HG03520 (cell line): ENCODE results near the gene PPP1R7.

Source experiments
- ATAC-seq: cut with Tn5 transposase; IDR thresholded peaks from one replicate; pipeline ENCODE4 v1.9.1; 2021; ENCODE audit warnings: mild to moderate bottlenecking, moderate library complexity; ENCODE audit not compliant: unreplicated experiment

The PPP1R7 gene

DNA sequence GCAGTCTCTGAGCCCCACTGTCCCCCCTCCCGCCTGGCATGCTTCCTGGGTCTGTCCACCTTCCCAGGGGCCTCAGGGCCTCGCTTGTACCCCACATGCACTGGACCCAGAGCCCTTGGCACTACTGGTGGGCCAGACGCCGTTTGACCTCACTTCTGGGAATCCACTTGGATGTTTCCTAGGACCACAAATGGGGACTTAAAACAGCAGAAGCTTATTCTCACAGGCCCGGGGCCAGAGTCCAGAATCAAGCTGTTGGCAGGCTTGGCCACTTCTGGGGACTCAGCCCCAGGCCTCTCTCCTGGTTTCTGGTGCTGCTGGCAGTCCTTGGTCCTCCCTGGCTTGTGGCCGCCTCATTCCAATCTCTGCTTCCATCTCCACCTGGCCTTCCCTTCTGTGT is 57.8 kb downstream of the PPP1R7 start:
- no peak for ATAC-seq

DNA sequence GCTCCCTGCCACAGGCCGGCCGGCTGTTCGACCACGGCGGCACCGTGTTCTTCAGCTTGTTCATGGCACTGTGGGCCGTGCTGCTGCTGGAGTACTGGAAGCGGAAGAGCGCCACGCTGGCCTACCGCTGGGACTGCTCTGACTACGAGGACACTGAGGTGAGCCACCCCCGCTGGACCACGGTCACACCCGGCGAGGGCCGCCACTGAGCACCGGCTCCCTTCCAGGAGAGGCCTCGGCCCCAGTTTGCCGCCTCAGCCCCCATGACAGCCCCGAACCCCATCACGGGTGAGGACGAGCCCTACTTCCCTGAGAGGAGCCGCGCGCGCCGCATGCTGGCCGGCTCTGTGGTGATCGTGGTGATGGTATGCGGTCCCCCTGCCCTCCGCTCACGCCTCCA is 59.0 kb downstream of the PPP1R7 start:
- ATAC-seq: no peak

DNA sequence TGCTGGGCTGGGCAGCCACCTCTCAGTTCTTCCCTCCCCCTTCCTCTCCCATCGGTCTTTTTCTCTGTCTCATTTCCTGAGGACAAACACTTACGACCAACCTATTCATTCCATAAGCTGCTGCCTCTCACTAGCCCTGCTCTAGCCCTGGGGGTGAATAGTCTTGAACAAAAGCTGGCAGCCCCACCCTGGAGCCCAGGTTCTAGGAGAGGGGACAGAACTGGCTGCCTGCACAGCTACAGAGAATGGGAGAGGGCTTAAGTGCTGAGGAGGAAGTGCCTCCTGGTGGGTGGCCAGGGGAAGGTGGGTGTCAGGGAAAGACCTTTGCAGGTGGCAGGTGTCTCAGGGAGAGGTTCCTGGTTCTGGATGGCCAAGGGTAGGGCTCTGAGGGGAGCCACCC is 61.0 kb downstream of the PPP1R7 start:
- ATAC-seq: no peak

DNA sequence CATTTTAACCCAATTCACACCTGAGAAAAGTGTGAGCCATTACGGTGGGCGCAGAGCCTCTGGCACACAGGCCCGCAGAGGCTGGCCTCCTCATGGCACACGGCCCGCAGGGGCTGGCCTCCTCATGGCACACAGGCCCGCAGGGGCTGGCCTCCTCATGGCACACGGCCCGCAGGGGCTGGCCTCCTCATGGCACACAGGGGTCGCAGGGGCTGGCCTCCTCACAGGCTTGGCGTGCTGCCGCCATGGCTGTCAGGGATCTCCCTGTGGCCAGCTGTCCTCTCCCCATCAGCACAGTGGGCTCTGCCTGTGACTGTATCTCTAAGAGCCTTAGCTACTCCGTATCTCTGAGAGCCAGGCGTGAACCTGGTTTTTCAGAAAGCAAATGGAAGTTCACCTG is 62.8 kb downstream of the PPP1R7 start:
- ATAC-seq: no peak

DNA sequence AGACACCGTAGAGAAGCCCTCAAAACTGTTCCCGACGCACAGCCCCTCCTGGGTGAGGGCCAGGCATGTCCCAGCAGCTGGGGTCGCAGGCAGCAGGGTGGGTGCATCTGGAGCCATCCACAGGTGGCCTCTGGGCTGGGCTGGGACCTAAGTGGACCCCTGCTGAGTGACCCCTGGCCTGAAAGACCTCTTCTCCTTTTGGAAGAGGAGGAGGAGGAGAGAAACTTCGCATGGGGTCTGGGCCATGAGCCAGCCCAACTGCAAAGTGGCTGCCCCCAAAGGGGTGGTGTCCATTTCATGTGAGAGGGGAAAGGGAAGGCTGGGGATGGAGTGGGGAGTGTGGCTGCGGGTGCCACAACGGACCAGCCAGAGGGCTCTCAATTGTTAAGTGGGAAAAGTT is 63.3 kb downstream of the PPP1R7 start:
- no peak for ATAC-seq

DNA sequence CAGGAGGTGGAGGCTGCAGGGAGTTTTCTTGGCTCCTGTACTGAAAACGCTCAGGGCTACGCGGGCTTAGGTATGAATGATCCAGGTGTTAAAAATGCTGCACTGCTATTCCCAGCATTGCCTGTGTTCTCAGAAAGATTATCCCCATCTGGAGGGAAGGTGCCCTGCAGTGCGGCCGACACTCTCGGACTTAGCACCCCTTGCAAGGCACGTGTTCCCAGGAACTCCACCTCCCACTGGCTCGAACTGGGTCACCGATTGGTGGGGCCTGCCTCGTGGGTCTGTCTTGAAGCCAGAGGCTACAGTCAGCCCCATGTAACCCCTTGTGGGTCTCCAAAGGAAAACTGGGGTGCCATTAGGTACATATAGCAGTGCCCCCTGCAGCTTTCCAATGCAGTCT is 63.9 kb downstream of the PPP1R7 start:
- ATAC-seq: no peak

DNA sequence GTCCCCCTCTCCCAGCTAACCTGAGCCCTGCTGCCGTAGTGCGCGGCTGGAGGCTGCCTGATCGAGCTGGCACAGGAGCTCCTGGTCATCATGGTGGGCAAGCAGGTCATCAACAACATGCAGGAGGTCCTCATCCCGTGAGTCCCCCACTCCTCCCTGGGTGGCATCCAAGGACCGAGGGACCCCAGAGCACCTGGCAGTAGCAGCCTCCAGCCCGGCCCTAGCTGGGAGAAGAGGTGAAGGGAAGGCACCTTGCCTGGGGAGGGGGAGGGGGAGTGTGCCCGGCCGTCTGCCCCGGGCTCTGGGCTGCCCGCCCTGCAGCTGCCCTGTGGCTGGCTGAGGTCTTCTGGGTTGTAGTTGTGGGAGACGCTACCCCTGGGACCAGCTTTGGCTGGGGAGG is 64.5 kb downstream of the PPP1R7 start:
- no peak for ATAC-seq

DNA sequence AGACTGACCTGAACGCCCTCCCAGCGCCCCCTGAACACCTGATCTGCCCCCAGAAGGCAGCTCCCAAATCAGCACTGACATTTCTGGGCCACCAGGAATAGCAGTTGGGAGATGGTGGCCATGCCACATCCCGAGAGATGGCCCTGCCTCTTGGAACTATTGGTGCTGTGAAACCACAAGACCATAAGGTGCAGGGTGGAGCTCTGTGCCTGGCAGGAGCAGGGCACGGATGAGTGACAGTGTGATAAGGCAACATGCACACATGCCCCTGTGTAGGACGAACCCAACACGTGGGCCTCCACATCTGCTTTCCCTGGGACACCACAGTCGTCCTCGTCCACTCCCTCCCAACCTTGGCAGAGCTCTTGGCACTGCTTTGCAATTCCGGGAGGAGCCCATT is 65.2 kb downstream of the PPP1R7 start:
- no peak for ATAC-seq

DNA sequence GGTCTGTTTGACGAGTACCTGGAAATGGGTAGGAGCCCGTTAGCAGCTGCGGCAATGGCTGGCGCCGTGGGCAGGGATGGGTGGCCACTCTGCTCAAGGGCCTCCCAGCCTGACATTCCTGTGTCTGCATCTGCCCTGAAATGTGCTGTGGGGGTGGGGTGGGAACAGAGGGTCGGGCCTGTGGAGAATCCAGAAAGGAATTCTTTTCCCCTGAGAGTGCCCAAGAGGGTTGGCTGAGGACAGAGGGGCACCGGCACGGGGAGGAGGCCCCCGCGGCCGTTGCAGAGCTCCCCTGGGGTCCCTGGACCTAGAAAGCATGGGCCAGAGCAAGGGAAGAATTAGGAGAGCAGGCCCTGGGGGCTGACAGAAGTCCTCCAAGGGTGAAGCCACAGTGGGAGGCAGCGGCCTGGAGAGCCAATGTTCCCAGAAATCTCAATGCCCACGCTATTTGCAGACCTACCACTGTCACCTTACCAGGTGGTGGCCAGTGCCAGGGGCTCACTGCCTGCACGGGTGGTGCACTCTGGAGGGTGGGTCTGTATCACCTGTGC is 66.0 kb downstream of the PPP1R7 start:
- no peak for ATAC-seq

DNA sequence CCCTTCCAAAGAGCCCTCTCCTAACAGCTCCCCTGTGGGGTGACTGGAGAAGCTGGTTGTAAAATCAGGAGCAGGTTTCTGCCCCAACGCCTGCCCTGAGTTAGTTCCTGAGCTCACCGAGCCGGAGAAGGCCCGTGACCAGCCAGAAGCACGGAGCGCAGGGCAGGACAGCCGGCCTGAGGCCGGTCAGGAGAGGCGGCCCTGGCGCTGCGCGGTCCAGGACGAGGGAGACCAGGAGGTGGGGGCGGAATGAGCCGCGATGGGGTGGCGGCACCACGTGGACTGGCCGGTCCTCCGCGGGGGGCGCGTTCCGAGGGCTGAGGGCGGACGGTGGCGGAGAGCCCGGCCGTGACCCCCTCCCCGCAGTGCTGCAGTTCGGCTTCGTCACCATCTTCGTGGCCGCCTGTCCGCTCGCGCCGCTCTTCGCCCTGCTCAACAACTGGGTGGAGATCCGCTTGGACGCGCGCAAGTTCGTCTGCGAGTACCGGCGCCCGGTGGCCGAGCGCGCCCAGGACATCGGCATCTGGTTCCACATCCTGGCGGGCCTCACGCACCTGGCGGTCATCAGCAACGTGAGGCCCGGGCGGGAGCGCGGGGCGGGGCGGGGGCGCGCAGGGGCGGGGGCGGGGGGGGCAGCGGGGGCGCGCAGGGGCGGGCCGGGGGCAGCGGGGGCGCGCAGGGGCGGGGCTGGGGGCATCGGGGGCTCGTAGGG is 67.2 kb downstream of the PPP1R7 start:
- ATAC-seq: no peak

DNA sequence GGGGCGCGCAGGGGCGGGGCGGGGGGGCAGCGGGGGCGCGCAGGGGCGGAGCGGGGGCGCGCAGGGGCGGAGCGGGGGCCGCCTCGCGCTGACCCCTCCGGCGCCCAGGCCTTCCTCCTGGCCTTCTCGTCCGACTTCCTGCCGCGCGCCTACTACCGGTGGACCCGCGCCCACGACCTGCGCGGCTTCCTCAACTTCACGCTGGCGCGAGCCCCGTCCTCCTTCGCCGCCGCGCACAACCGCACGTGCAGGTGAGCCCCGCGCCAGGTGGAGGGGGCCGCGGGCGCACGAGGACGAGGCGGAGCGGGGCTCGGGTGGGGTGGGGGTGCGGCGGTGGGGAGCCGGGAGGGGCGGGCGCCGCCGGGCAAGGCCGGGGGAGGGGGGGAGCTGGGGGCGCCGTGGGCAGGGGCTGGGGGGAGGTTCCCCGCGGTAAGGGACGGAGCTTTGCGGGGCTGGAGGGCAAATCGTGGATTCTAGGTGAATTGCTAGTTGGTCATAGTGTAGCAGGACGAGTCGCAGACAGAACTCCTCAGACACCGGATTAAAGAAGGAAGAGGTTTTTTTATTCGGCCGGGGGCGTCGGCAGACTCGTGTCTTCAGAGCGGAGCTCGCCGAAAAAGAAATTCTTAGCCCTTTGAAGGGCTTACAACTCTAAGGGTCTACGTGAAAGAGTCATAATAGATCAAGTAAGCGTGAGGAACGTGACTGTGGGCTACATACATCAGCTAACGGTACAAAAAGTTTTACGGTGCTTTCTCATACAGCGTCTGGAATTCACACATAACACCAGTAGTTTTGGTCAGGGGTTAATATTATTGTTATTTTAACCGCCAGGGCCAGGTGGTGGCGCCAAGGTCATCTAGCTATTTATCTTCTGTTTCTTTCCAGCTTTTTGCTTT is 68.1 kb downstream of the PPP1R7 start:
- ATAC-seq: no peak

DNA sequence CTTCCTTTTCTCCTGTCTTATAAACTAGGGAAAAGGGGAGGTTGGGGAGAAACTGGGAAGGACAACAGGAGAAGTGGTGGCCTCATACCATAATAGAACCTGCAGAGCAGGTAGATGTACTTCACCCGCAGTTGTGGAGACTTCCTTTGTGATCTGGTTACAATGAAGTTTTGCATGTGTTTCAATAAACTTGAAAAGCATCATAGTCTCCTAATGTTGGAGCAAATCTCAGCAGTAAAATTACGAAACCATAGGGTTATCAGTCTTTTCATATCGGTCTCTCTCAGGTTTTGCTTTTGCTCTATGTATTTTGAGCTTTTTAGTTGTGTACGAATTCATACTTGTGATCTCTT is 68.7 kb downstream of the PPP1R7 start:
- no peak for ATAC-seq

DNA sequence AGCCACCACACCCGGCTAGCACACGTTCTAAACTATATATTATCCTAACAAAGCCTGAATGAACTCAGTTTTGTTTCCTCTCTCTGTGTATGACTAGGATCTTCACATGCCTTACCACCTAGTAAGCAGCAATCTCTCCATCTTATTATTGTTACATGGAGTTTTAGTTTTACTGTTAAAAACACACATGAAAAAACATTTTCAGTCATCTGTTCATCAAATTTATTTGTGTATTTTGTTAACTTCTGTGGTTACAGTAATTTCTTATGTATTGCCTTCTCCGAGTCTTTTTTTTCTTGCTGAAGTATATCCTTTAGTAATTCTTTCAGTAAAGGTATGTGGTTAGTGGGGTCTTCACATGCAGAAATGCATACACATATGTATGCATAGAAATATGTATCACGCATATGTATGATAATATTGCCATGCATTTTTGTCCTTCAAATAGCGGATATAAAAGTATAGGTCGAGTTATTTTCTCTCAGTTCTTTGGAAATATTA is 69.6 kb downstream of the PPP1R7 start:
- ATAC-seq: no peak

DNA sequence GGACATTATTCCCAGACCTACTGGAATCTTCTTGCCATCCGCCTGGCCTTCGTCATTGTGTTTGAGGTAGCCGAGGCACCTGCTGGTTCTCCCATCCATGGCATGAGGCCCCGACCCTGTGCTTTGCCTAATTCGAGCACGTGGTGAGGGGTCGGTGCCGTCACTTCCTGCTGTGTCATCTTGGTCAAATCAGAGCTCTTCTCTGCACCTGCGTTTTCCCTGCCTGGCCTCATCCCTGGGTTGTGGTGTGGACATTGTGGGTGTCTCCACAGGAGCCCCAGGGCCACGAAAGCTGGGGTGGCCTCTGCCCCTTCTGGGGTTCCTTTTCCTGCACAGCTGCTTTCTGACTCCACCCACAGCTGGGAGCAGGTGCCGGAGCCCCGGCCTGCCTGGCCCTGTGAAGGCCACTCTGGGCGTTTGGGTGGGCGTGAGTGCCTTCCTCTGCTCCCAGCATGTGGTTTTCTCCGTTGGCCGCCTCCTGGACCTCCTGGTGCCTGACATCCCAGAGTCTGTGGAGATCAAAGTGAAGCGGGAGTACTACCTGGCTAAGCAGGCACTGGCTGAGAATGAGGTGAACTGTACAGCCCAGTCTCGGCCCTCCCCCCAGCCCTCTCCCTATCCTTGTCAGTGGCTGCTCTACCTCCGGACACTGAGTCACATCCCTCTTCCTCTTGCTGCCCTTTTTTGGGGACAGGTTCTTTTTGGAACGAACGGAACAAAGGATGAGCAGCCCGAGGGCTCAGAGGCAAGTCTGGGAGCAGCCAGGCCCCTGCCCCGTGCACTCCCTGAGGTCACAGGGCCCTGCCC is 73.1 kb downstream of the PPP1R7 start:
- ATAC-seq: no peak

DNA sequence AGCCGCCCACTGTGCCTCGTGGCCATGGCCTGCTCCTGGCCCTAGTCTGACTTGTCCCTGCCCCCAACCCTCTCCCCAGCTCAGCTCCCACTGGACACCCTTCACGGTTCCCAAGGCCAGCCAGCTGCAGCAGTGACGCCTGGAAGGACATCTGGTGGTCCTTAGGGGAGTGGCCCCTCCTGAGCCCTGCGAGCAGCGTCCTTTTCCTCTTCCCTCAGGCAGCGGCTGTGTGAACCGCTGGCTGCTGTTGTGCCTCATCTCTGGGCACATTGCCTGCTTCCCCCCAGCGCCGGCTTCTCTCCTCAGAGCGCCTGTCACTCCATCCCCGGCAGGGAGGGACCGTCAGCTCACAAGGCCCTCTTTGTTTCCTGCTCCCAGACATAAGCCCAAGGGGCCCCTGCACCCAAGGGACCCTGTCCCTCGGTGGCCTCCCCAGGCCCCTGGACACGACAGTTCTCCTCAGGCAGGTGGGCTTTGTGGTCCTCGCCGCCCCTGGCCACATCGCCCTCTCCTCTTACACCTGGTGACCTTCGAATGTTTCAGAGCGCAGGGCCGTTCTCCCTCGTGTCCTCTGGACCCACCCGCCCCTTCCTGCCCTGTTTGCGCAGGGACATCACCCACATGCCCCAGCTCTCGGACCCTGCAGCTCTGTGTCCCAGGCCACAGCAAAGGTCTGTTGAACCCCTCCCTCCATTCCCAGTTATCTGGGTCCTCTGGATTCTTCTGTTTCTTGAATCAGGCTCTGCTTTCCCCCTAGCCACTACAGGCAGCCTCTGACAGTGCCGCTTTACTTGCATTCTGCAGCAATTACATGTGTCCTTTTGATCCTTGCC is 74.0 kb downstream of the PPP1R7 start:
- no peak for ATAC-seq

DNA sequence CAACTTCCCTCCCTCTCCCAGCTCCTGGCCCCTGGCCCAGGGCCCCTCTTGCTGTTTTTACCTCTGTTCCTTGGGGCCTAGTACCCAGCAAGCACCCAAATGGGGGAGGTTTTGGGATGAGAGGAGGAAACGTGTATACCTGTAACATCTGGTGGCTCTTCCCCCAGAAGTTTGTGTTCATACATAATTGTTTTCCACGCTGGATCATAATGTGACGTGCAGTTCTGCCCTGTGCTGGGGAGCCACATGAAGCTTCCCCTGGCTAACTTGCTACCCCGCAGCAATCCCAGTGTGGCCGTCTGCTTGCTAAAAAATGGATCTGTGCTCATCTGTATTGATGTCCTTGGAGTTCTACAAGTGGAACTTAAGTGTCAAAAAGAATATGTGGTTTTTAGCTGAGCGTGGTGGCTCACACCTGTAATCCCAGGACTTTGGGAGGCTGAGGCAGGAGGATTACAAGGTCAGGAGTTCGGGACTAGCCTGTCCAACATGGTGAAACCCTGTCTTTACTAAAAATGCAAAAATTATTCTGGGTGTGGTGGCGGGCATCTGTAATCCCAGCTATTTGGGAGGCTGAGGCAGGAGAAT is 74.7 kb downstream of the PPP1R7 start:
- no peak for ATAC-seq

DNA sequence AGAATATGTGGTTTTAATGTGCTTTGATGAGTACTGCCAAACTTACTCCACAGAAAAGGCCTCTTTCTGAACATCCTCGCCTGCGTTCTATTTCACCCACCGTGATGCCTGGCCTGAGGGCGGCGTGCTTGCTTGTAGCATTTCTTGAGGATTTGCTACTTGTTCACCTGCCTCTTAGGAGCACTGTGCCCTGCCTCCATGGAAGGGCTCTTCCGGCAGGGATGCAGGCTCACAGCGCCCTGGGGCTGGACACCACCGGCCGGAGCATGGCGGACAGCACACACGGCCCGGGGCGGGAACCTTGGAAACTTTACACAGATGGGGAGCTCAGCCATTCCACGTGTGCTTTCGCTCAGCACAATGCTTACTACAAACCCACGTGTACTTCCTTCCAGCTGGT is 75.3 kb downstream of the PPP1R7 start:
- ATAC-seq: no peak

DNA sequence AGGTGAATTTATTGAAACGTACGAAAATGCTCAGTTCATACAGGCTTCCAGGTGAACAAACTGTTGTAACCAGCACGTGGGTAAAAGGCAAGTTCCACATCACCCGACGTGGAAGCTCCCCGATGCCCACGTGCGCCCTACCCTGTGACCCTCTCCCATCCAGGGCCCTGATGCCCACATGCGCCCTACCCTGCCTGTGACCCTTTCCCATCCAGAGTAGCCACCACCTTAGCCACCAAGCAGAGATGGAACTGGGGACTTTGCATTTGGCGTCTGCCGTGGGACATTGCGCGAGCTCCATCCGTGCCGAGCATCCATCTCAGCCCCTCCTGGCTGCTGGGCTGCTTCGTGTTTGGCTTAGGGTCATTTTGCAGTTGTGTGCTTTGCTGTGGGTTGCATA is 75.7 kb downstream of the PPP1R7 start:
- no peak for ATAC-seq

DNA sequence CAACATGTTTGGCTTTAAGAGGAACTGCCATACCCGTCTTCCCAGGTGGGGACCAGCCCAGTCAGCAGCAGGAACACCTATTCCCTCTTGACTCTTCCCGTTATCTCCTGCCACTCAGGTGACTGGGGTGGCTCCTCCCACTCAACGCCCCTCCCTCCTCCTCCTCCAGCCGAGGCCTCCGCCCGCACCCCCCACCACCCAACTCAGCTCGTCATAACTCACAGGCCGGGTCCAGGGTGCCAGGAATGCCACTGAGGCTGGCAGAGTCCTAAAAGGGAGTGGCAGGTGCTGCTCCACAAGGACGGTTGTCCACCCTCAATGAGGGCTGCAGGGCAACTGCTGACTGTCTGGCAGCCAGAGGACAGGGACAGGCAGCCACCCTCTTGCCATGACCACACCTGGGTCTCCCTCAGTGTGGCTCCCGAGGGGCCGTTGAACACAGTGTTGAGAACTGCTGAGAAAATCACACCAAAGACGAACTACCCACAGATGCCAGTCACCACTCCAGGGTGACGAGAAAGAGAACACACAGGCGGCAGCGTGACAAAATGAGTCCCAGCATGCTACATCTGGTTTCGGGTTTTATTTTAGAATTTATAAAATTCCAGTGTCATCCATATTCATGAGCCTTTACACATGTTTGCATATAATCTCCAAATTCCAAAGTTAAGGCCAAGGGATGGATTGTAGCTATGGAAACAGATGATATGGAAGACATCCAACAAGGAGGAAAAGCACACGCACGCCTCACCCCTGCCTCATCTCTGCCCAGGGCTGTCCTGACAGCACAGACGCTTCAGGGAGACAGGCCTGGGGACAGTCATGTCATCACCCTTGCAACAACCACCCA is 76.7 kb downstream of the PPP1R7 start:
- ATAC-seq: no peak
